Endothelial cell (in vitro differentiated cells): ENCODE measurements around the gene C14orf119. TPM values are rescaled to one million over a fixed set of nuclear protein-coding genes. Genes with fewer than 3 reads are reported as not detected.

Experiments used
- DNase-seq: peaks from one replicate; pipeline ENCODE4 v3.0.0; 2021; ENCODE audit warnings: low spot score
- H3K27ac Mint-ChIP-seq: one replicate; pipeline ENCODE4 v1.8.0; 2021; ENCODE audit warnings: mixed read lengths, inconsistent platforms; ENCODE audit not compliant: unreplicated experiment
- H3K27me3 Mint-ChIP-seq: one replicate; pipeline ENCODE4 v1.8.0; 2021; ENCODE audit warnings: mild to moderate bottlenecking, moderate library complexity, mixed read lengths, inconsistent platforms; ENCODE audit not compliant: unreplicated experiment
- H3K36me3 Mint-ChIP-seq: one replicate; pipeline ENCODE4 v1.8.0; 2021; ENCODE audit warnings: mild to moderate bottlenecking, low read depth, mixed read lengths, inconsistent platforms; ENCODE audit not compliant: unreplicated experiment
- H3K4me1 Mint-ChIP-seq: one replicate; pipeline ENCODE4 v1.8.0; 2021; ENCODE audit warnings: mild to moderate bottlenecking, mixed read lengths, inconsistent platforms; ENCODE audit not compliant: unreplicated experiment
- H3K4me3 Mint-ChIP-seq: one replicate; pipeline ENCODE4 v1.8.0; 2021; ENCODE audit warnings: mild to moderate bottlenecking, mixed read lengths, inconsistent platforms; ENCODE audit not compliant: unreplicated experiment
- H3K9me3 Mint-ChIP-seq: one replicate; pipeline ENCODE4 v1.8.0; 2021; ENCODE audit warnings: mixed read lengths, inconsistent platforms; ENCODE audit not compliant: unreplicated experiment
- CTCF ChIP-seq: fragments of 200-600 bp; sonication (generic); IDR thresholded peaks from one replicate; pipeline ENCODE4 v1.5.0; 2021; ENCODE audit warnings: antibody characterized with exemption; ENCODE audit not compliant: unreplicated experiment
- total RNA-seq: library from RNA; stranded (reverse); fragmentation: NEBNext Ultra II Directional; extraction: Animal tissue kit (Norgen Biotek cat#: 25700); gene quantifications from one replicate; pipeline ENCODE4 v1.2.1, GENCODE V29; 2021; ENCODE audit not compliant: unreplicated experiment

The C14orf119 gene
- total RNA-seq, 1 donor from 2014 or later = 55.2 TPM

- H3K4me1 Mint-ChIP-seq = peaks cover 4% of the 10 kb centered on the region
- H3K36me3 Mint-ChIP-seq = peaks cover 3% of the 10 kb centered on the region
- no peak for TF ChIP-seq CTCF
- no peak overlapping the region for H3K27ac Mint-ChIP-seq
- H3K9me3 Mint-ChIP-seq = no peaks in the 10 kb centered on the region
- no peak overlapping the region for H3K4me3 Mint-ChIP-seq
- no peak for DNase-seq
- H3K27me3 Mint-ChIP-seq = peaks cover 1% of the 10 kb centered on the region
These were observed 42.7 kb downstream of the C14orf119 start for GRCh38 chr14:23137813-23138535.

GRCh38 chr14:23139874-23140273, 44.6 kb downstream of the C14orf119 start:
- DNase-seq = no peak
- Mint-ChIP-seq H3K36me3 (peaks cover 3% of the 10 kb centered on the region), H3K27ac (peak overlapping the region; percentile 57), H3K4me3 (no peak overlapping the region), H3K27me3 (peaks cover 1% of the 10 kb centered on the region), H3K4me1 (peaks cover 4% of the 10 kb centered on the region), H3K9me3 (no peaks in the 10 kb centered on the region)
- TF ChIP-seq CTCF = no peak

GRCh38 chr14:23140371-23140770, 45.1 kb downstream of the C14orf119 start:
- no peak overlapping the region for H3K4me3 Mint-ChIP-seq
- peaks cover 4% of the 10 kb centered on the region for H3K4me1 Mint-ChIP-seq
- no peak overlapping the region for H3K27ac Mint-ChIP-seq
- no peak for TF ChIP-seq CTCF
- H3K27me3 Mint-ChIP-seq = peaks cover 1% of the 10 kb centered on the region
- DNase-seq = no peak
- no peaks in the 10 kb centered on the region for H3K9me3 Mint-ChIP-seq
- peaks cover 3% of the 10 kb centered on the region for H3K36me3 Mint-ChIP-seq

GRCh38 chr14:23141706-23142444, 46.6 kb downstream of the C14orf119 start:
- Mint-ChIP-seq H3K27ac (no peak overlapping the region), H3K36me3 (peaks cover 4% of the 10 kb centered on the region), H3K27me3 (peaks cover 1% of the 10 kb centered on the region), H3K9me3 (no peaks in the 10 kb centered on the region), H3K4me1 (peaks cover 8% of the 10 kb centered on the region), H3K4me3 (no peak overlapping the region)
- no peak for DNase-seq
- TF ChIP-seq CTCF = no peak

- Mint-ChIP-seq H3K27me3 (peaks cover 4% of the 10 kb centered on the region), H3K36me3 (peaks cover 12% of the 10 kb centered on the region), H3K4me3 (no peak overlapping the region), H3K27ac (no peak overlapping the region), H3K4me1 (peaks cover 10% of the 10 kb centered on the region), H3K9me3 (no peaks in the 10 kb centered on the region)
- no peak for DNase-seq
- no peak for TF ChIP-seq CTCF
These were observed 47.5 kb downstream of the C14orf119 start for GRCh38 chr14:23142826-23143225.
